Activated CD8-positive, alpha-beta memory T cell treated with anti-CD3 and anti-CD28 coated beads for 36 hours (primary cell): ENCODE results near the gene SLC17A1. TPM values are rescaled to one million over a fixed set of nuclear protein-coding genes. Genes with fewer than 3 reads are reported as not detected.

Experiments
- total RNA-seq, 2 experiments: library from RNA; stranded (reverse); gene quantifications; one replicate each; pipeline ENCODE4 v1.2.3, GENCODE V29; 2021

The SLC17A1 gene
- total RNA-seq, 2 experiments from 2014 or later, result not detected

Other genes starting within 250 kb of the SLC17A1 start
- gene SCGN, start 179.8 kb downstream of the SLC17A1 start, total RNA-seq, result not detected
- gene SLC17A4, start 77.3 kb downstream of the SLC17A1 start, total RNA-seq, result not detected
- gene SLC17A3, start 42.2 kb upstream of the SLC17A1 start, total RNA-seq, result not detected
- not detected for gene SLC17A2, start 98.6 kb upstream of the SLC17A1 start, total RNA-seq
- gene TRIM38, start 130.8 kb upstream of the SLC17A1 start, total RNA-seq, result 1 to 10 TPM; 8.6 TPM